H9 (cell line): ENCODE data around the gene PIGK. TPM values are rescaled to one million over a fixed set of nuclear protein-coding genes. Genes with fewer than 3 reads are reported as not detected.
"Not testable (repeated sequence)": the region's sequence is repeated elsewhere in the genome, so short reads cannot be mapped to it uniquely, and the experiment has no call there.

Source experiments
- DNase-seq: peaks from one replicate; pipeline ENCODE4 v3.0.0-alpha.2; 2017
- H2AFZ ChIP-seq: one replicate; pipeline ENCODE4 v1.6.1; 2013; ENCODE audit warnings: mild to moderate bottlenecking, low read length, control low read depth, moderate library complexity
- H2AK5ac ChIP-seq: 2 replicates; pipeline ENCODE4 v1.6.1; 2013; ENCODE audit warnings: low read length, control low read depth, mixed read lengths; ENCODE audit not compliant: insufficient read length
- H2BK120ac ChIP-seq: one replicate; pipeline ENCODE4 v1.6.1; 2013; ENCODE audit warnings: low read depth, mild to moderate bottlenecking, low read length, control low read depth, inconsistent platforms; ENCODE audit not compliant: poor library complexity, severe bottlenecking
- H2BK12ac ChIP-seq: 2 replicates; pipeline ENCODE4 v1.6.1; 2013; ENCODE audit warnings: low read length, control low read depth, mixed read lengths, low read depth; ENCODE audit not compliant: insufficient read length
- H2BK15ac ChIP-seq: 2 replicates; pipeline ENCODE4 v1.6.1; 2013; ENCODE audit warnings: low read depth, low read length, control low read depth
- H2BK20ac ChIP-seq: one replicate; pipeline ENCODE4 v1.6.1; 2013; ENCODE audit warnings: low read depth, mild to moderate bottlenecking, low read length, control low read depth, inconsistent platforms; ENCODE audit not compliant: poor library complexity, severe bottlenecking
- H2BK5ac ChIP-seq: 2 replicates; pipeline ENCODE4 v1.6.1; 2013; ENCODE audit warnings: low read length, control low read depth, mixed read lengths; ENCODE audit not compliant: insufficient read length
- H3K14ac ChIP-seq: 2 replicates; pipeline ENCODE4 v1.6.1; 2013; ENCODE audit warnings: low read length, control low read depth; ENCODE audit not compliant: insufficient read depth
- H3K18ac ChIP-seq: 2 replicates; pipeline ENCODE4 v1.6.1; 2013; ENCODE audit warnings: low read depth, mild to moderate bottlenecking, mixed read lengths, low read length, control low read depth; ENCODE audit not compliant: insufficient read length
- H3K23ac ChIP-seq: 2 replicates; pipeline ENCODE4 v1.6.1; 2013; ENCODE audit warnings: low read length, control low read depth, mixed read lengths, low read depth; ENCODE audit not compliant: insufficient read length
- H3K23me2 ChIP-seq: 2 replicates; pipeline ENCODE4 v1.6.1; 2013; ENCODE audit warnings: low read depth, mild to moderate bottlenecking, mixed read lengths, low read length, control low read depth; ENCODE audit not compliant: insufficient read length, poor library complexity, severe bottlenecking
- H3K27ac ChIP-seq: 2 replicates; pipeline ENCODE4 v1.5.1; 2013; ENCODE audit warnings: low read length, control low read depth, mixed read lengths, low read depth; ENCODE audit not compliant: insufficient read length
- H3K27me3 ChIP-seq: 2 replicates; pipeline ENCODE4 v1.6.1; 2013; ENCODE audit warnings: low read length, control low read depth, inconsistent platforms; ENCODE audit not compliant: insufficient read depth
- H3K4ac ChIP-seq: 2 replicates; pipeline ENCODE4 v1.6.1; 2013; ENCODE audit warnings: low read depth, mild to moderate bottlenecking, control low read depth, inconsistent platforms, low read length, moderate library complexity
- H3K4me1 ChIP-seq: 2 replicates; pipeline ENCODE4 v1.6.1; 2013; ENCODE audit warnings: low read length, control low read depth, inconsistent platforms; ENCODE audit not compliant: insufficient read depth
- H3K4me2 ChIP-seq: 2 replicates; pipeline ENCODE4 v1.6.1; 2013; ENCODE audit warnings: low read length, control low read depth, mixed read lengths; ENCODE audit not compliant: insufficient read length, insufficient read depth
- H3K56ac ChIP-seq: 2 replicates; pipeline ENCODE4 v1.6.1; 2013; ENCODE audit warnings: low read depth, mild to moderate bottlenecking, mixed read lengths, low read length, control low read depth; ENCODE audit not compliant: insufficient read length
- H3K79me1 ChIP-seq: 2 replicates; pipeline ENCODE4 v1.6.1; 2013; ENCODE audit warnings: low read depth, mild to moderate bottlenecking, moderate library complexity, low read length, control low read depth, inconsistent platforms; ENCODE audit not compliant: insufficient read depth, poor library complexity, severe bottlenecking
- H3K79me2 ChIP-seq: 2 replicates; pipeline ENCODE4 v1.6.1; 2013; ENCODE audit warnings: low read length, control low read depth, inconsistent platforms; ENCODE audit not compliant: insufficient read depth
- H3K9ac ChIP-seq: 2 replicates; pipeline ENCODE4 v1.6.1; 2013; ENCODE audit warnings: low read length, control low read depth, mixed read lengths; ENCODE audit not compliant: insufficient read length; ENCODE audit errors: extremely low read depth
- H3K9me3 ChIP-seq: one replicate; pipeline ENCODE4 v1.6.1; 2013; ENCODE audit warnings: low read depth, low read length, inconsistent platforms; ENCODE audit not compliant: control insufficient read depth
- H3T11ph ChIP-seq: one replicate; pipeline ENCODE4 v1.6.1; 2013; ENCODE audit warnings: mild to moderate bottlenecking, low read length, control low read depth, inconsistent platforms
- H4K20me1 ChIP-seq: one replicate; pipeline ENCODE4 v1.6.1; 2013; ENCODE audit not compliant: control insufficient read depth, insufficient read length, insufficient read depth
- H4K5ac ChIP-seq: 2 replicates; pipeline ENCODE4 v1.6.1; 2013; ENCODE audit warnings: low read depth, mild to moderate bottlenecking, mixed read lengths, low read length, control low read depth; ENCODE audit not compliant: insufficient read length
- H4K8ac ChIP-seq: replicated peaks from 2 replicates; pipeline ENCODE4 v1.6.1; 2013; ENCODE audit warnings: low read length, control low read depth, mixed read lengths, low read depth; ENCODE audit not compliant: insufficient read length
- H4K91ac ChIP-seq: 2 replicates; pipeline ENCODE4 v1.6.1; 2013; ENCODE audit warnings: low read depth, mild to moderate bottlenecking, moderate library complexity, mixed read lengths, low read length, control low read depth; ENCODE audit not compliant: insufficient read length
- H3K27ac Mint-ChIP-seq, 3 experiments: 2 replicates in 2 of 3; 3 replicates in 1 of 3; pipeline ENCODE4 v1.8.0; 2020 to 2021; ENCODE audit warnings: mixed read lengths in 3 of 3, mild to moderate bottlenecking in 1 of 3, moderate library complexity in 1 of 3
- H3K27me3 Mint-ChIP-seq: 2 replicates; pipeline ENCODE4 v1.8.0; 2021; ENCODE audit warnings: low read depth, mild to moderate bottlenecking, moderate library complexity, mixed read lengths
- H3K36me3 Mint-ChIP-seq, 3 experiments: 2 replicates in 2 of 3; 3 replicates in 1 of 3; pipeline ENCODE4 v1.8.0; 2020 to 2021; ENCODE audit warnings: low read depth in 3 of 3, mixed read lengths in 3 of 3; ENCODE audit not compliant: insufficient read depth in 1 of 3
- H3K4me1 Mint-ChIP-seq, 2 experiments: 2 replicates each; pipeline ENCODE4 v1.8.0; 2020; ENCODE audit warnings: mixed read lengths in 2 of 2
- H3K4me3 Mint-ChIP-seq, 2 experiments: 2 replicates in 1 of 2; 3 replicates in 1 of 2; pipeline ENCODE4 v1.8.0; 2020 to 2021; ENCODE audit warnings: mild to moderate bottlenecking in 2 of 2, mixed read lengths in 2 of 2, moderate library complexity in 1 of 2
- H3K9me3 Mint-ChIP-seq, 2 experiments: 2 replicates in 1 of 2; 3 replicates in 1 of 2; pipeline ENCODE4 v1.8.0; 2020; ENCODE audit warnings: mild to moderate bottlenecking in 2 of 2, mixed read lengths in 2 of 2, moderate library complexity in 1 of 2
- WGBS: extraction: QIAGEN DNeasy Blood & Tissue Kit; methylation state at CpG from one replicate; pipeline ENCODE4 v1.1.7; 2013; ENCODE audit warnings: missing lambda C conversion rate, low lambda C conversion rate, mixed read lengths; ENCODE audit not compliant: insufficient read length; ENCODE audit errors: extremely low coverage; 5-methylcytosine and 5-hydroxymethylcytosine counted together
- total RNA-seq: library from RNA; stranded (reverse); gene quantifications from 2 replicates; pipeline ENCODE4 v1.2.1, GENCODE V29; 2021
- TF ChIP-seq, protein P1 (sequence below): fragments of 200-600 bp; sonication (generic); conservative IDR thresholded peaks from 3 replicates; pipeline ENCODE4 v1.8.0; 2021; ENCODE audit warnings: antibody characterized with exemption, mild to moderate bottlenecking

PIGK gene
- total RNA-seq, 1 experiment from 2014 or later = 22.1 TPM

DNA sequence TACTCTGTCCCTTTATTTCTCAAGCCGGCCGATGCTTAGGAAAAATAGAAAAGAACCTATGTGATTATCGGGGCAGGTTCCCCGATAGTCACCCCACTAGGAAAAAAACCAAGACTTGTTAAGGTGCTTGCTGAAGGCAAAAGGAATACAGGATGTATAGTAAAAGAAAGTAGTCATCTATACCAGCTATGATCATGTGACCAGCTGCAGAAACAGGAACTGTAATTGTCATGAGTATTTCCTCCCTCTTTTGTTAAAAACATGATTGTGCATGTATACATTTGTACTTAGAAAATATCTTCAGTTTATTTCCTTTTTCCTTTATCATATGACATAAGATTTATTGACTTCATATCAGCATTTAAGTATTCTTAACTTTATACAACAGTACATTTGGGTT, 30.5 kb downstream of the PIGK start:
- Histone ChIP-seq H2BK20ac (no peak overlapping the region), H2BK120ac (no peak overlapping the region), H2BK5ac (no peak overlapping the region), H3K27me3 (no peaks in the 10 kb centered on the region), H3K4me2 (no peak overlapping the region), H4K91ac (no peak overlapping the region), H3K9me3 (no peaks in the 10 kb centered on the region), H3K9ac (no peak overlapping the region), H3K18ac (no peak overlapping the region), H3K79me2 (no peaks in the 10 kb centered on the region), H4K8ac (no peak overlapping the region), H3K27ac (no peak overlapping the region), H2BK12ac (no peak overlapping the region), H2AFZ (no peak overlapping the region), H3K79me1 (no peaks in the 10 kb centered on the region), H2BK15ac (no peak overlapping the region), H3K14ac (no peak overlapping the region), H3K23ac (no peak overlapping the region), H4K5ac (no peak overlapping the region), H3K4me1 (no peaks in the 10 kb centered on the region), H3K23me2 (no peaks in the 10 kb centered on the region), H4K20me1 (no peaks in the 10 kb centered on the region), H3K56ac (no peak overlapping the region), H3T11ph (no peak overlapping the region), H3K4ac (no peak overlapping the region), H2AK5ac (no peak overlapping the region)
- TF ChIP-seq, protein P1, sequence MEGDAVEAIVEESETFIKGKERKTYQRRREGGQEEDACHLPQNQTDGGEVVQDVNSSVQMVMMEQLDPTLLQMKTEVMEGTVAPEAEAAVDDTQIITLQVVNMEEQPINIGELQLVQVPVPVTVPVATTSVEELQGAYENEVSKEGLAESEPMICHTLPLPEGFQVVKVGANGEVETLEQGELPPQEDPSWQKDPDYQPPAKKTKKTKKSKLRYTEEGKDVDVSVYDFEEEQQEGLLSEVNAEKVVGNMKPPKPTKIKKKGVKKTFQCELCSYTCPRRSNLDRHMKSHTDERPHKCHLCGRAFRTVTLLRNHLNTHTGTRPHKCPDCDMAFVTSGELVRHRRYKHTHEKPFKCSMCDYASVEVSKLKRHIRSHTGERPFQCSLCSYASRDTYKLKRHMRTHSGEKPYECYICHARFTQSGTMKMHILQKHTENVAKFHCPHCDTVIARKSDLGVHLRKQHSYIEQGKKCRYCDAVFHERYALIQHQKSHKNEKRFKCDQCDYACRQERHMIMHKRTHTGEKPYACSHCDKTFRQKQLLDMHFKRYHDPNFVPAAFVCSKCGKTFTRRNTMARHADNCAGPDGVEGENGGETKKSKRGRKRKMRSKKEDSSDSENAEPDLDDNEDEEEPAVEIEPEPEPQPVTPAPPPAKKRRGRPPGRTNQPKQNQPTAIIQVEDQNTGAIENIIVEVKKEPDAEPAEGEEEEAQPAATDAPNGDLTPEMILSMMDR = no peak
- H3K27ac Mint-ChIP-seq = no peak overlapping the region
- peaks cover 34 to 51% (median 49%) of the 10 kb centered on the region in 3 experiments for H3K36me3 Mint-ChIP-seq
- peaks cover 13 to 27% of the 10 kb centered on the region in 2 experiments for H3K9me3 Mint-ChIP-seq
- peaks cover 5 to 10% of the 10 kb centered on the region in 2 experiments; a peak in 3 of 4 replicates for H3K4me1 Mint-ChIP-seq
- no peaks in the 10 kb centered on the region for H3K27me3 Mint-ChIP-seq
- WGBS = no CpG with 5 or more reads among the region's 4 CpGs
- no peak overlapping the region for H3K4me3 Mint-ChIP-seq
- DNase-seq = no peak

DNA sequence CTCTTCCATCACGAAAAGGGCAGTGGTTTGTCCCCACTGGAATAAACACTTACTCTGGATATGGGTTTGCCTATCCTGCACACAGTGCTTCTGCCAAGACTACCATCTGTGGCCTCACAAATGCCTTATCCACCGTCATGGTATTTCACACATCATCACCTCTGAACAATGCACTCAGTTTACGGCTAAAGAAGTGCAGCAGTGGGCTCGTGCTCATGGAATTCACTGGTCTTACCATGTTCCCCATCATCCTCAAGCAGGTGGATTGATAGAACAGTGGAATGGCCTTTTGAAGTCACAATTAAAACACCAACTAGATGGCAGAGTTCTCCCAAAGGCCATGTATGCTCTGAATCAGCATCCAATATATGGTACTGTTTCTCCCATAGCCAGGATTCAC, 32.3 kb downstream of the PIGK start:
- not testable (repeated sequence) for H3K9me3 ChIP-seq, H3K4me2 ChIP-seq, H3K23ac ChIP-seq, H4K20me1 ChIP-seq, H3K27ac ChIP-seq, H2AFZ ChIP-seq, H3K4ac ChIP-seq, H3T11ph ChIP-seq, H2BK12ac ChIP-seq, H2BK120ac ChIP-seq, H2AK5ac ChIP-seq, H4K5ac ChIP-seq, H3K4me1 ChIP-seq, H2BK15ac ChIP-seq, H4K91ac ChIP-seq, H3K27me3 Mint-ChIP-seq, H3K9ac ChIP-seq, H4K8ac ChIP-seq, H3K23me2 ChIP-seq, H3K79me1 ChIP-seq, H3K18ac ChIP-seq, H3K27me3 ChIP-seq, H2BK5ac ChIP-seq, H3K4me3 Mint-ChIP-seq, H3K79me2 ChIP-seq, H2BK20ac ChIP-seq, DNase-seq, H3K27ac Mint-ChIP-seq, H3K56ac ChIP-seq, H3K14ac ChIP-seq
- Mint-ChIP-seq H3K36me3 (peaks cover 42 to 69% (median 60%) of the 10 kb centered on the region in 3 experiments), H3K4me1 (peaks cover 16 to 25% of the 10 kb centered on the region in 2 experiments), H3K9me3 (peaks cover 19 to 36% of the 10 kb centered on the region in 2 experiments)
- WGBS = no CpG with 5 or more reads among the region's 4 CpGs
